BJ (cell line): Measurements from ENCODE around the gene TPM3. TPM values are rescaled to one million over a fixed set of nuclear protein-coding genes. Genes with fewer than 3 reads are reported as not detected.

Experiments used
- CTCF ChIA-PET: fragments of 350-600 bp; formaldehyde crosslinking; extraction: SDS; loops from one replicate; lab custom pipeline; 2021; ENCODE audit warnings: antibody characterized with exemption, inconsistent platforms; lab: Yijun Ruan, JAX
- POLR2A ChIA-PET: fragments of 300-600 bp; sonication (Branson Sonifier 250); formaldehyde crosslinking; extraction: SDS; loops from one replicate; lab custom pipeline; 2021; ENCODE audit warnings: antibody characterized with exemption; lab: Charles Lee
- DNase-seq: peaks from one replicate; pipeline ENCODE4 v3.0.0-alpha.2; 2011; ENCODE audit warnings: low read depth
- H3K27me3 ChIP-seq: 2 replicates; pipeline ENCODE4 v1.6.0; 2011; ENCODE audit warnings: low read length; ENCODE audit not compliant: control insufficient read depth, insufficient read depth
- H3K36me3 ChIP-seq: 2 replicates; pipeline ENCODE4 v1.5.1; 2011; ENCODE audit warnings: low read length; ENCODE audit not compliant: control insufficient read depth, insufficient read depth
- H3K4me3 ChIP-seq: 2 replicates; pipeline ENCODE4 v1.5.1; 2011; ENCODE audit warnings: low read depth, mild to moderate bottlenecking, control low read depth, low read length
- CTCF ChIP-seq: IDR thresholded peaks from 2 replicates; pipeline ENCODE4 v1.5.1; 2011; ENCODE audit warnings: low read depth, mild to moderate bottlenecking, control low read depth, inconsistent platforms, low read length, moderate library complexity; ENCODE audit not compliant: insufficient read depth
- polyA plus RNA-seq: library from polyadenylated mRNA; depleted of rRNA; stranded (reverse); fragments of >200 nt; gene quantifications from 2 replicates; pipeline ENCODE4 v1.2.3, GENCODE V29; 2011

The TPM3 gene
- polyA plus RNA-seq, 1 experiment, result 275 TPM

- TF ChIP-seq CTCF, result peak; percentile 35
- Histone ChIP-seq H3K4me3 (no peak overlapping the region), H3K27me3 (no peaks in the 10 kb centered on the region), H3K36me3 (no peaks in the 10 kb centered on the region)
- DNase-seq, result no peak
- POLR2A ChIA-PET, result no interaction called here
- CTCF ChIA-PET, result interaction anchor here (1.2 to 2.1 kb wide), 4 partner anchors 9 to 58 kb away, joined by 3 to 9 read pairs (median 4); partner anchors contain the start of gene NUP210L
Observed at GRCh38 chr1:154145986-154146385, 45.9 kb downstream of the TPM3 start.

- TF ChIP-seq CTCF, result no peak
- CTCF ChIA-PET, result no interaction called here
- H3K4me3 ChIP-seq, result no peak overlapping the region
- H3K36me3 ChIP-seq, result no peaks in the 10 kb centered on the region
- no peaks in the 10 kb centered on the region for H3K27me3 ChIP-seq
- no peak for DNase-seq
- POLR2A ChIA-PET, result no interaction called here
Observed at GRCh38 chr1:154142358-154142757, 49.5 kb downstream of the TPM3 start.

- TF ChIP-seq CTCF, result no peak
- H3K27me3 ChIP-seq, result no peaks in the 10 kb centered on the region
- peak; percentile 23 for DNase-seq
- ChIA-PET CTCF (no interaction called here), POLR2A (no interaction called here)
- no peak overlapping the region for H3K4me3 ChIP-seq
- H3K36me3 ChIP-seq, result no peaks in the 10 kb centered on the region
Observed at GRCh38 chr1:154141240-154141639, 50.7 kb downstream of the TPM3 start.

GRCh38 chr1:154137888-154138287, 54.0 kb downstream of the TPM3 start:
- ChIA-PET CTCF (interaction anchor here (0.7 kb wide), 1 partner anchor 16 kb away, joined by 4 read pairs; no protein-coding TSS in a partner anchor), POLR2A (no interaction called here)
- Histone ChIP-seq H3K27me3 (no peaks in the 10 kb centered on the region), H3K4me3 (no peak overlapping the region), H3K36me3 (no peaks in the 10 kb centered on the region)
- DNase-seq, result no peak
- no peak for TF ChIP-seq CTCF

- TF ChIP-seq CTCF, result no peak
- DNase-seq, result no peak
- H3K27me3 ChIP-seq, result no peaks in the 10 kb centered on the region
- no peak overlapping the region for H3K4me3 ChIP-seq
- CTCF ChIA-PET, result no interaction called here
- POLR2A ChIA-PET, result no interaction called here
- no peaks in the 10 kb centered on the region for H3K36me3 ChIP-seq
Observed at GRCh38 chr1:154133256-154133655, 58.6 kb downstream of the TPM3 start.
